Measurements from ENCODE around the gene SECTM1. TPM values are rescaled to one million over a fixed set of nuclear protein-coding genes. Genes with fewer than 3 reads are reported as not detected.

Gene SECTM1
- total and polyA plus RNA-seq, 8 donors, result 0.74 to 7.4 (median 1.6) TPM

DNA sequence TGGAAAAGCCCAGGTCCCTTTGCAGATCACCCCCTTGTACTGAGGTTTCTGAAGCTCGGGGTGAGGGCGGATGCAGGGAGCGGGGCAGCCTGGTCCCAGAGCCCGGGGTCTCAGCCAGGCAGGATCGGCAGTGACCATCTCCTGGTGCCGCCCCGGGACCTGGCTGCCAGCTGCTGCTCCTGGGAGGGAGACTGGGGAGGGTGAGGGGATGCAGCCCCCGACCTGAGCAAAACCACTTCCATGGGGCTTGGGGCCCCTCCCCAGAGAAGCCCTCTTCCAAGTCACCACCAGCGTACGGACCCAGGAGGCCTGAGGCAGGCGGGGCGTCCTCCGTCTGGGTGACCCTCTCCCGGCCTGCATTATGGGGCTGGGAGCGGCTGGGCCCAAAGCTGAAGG, 31.0 kb downstream of the SECTM1 start:
- no peak for FAIRE-seq
- H3K9me3 ChIP-seq, result no peaks in the 10 kb centered on the region
- H3K4me1 ChIP-seq, result peaks cover 0 to 9% (median 7%) of the 10 kb centered on the region in 3 donors
- DNase-seq, result peak in 2 of 6 donors; percentile 32 to 62
- H3K27ac ChIP-seq, result no peak overlapping the region
- 90 to 92% methylated on average over 15 of the region's 15 CpGs for WGBS, 2 donors
- H3K27me3 ChIP-seq, result no peaks in the 10 kb centered on the region
- no peak overlapping the region for H3K4me3 ChIP-seq
- no peaks in the 10 kb centered on the region for H3K36me3 ChIP-seq
- no peak for TF ChIP-seq CTCF (IDR thresholded peaks at IDR 0.05)
- no peak for ATAC-seq
- intact Hi-C loops (cut with DNase I), result no loop called here

DNA sequence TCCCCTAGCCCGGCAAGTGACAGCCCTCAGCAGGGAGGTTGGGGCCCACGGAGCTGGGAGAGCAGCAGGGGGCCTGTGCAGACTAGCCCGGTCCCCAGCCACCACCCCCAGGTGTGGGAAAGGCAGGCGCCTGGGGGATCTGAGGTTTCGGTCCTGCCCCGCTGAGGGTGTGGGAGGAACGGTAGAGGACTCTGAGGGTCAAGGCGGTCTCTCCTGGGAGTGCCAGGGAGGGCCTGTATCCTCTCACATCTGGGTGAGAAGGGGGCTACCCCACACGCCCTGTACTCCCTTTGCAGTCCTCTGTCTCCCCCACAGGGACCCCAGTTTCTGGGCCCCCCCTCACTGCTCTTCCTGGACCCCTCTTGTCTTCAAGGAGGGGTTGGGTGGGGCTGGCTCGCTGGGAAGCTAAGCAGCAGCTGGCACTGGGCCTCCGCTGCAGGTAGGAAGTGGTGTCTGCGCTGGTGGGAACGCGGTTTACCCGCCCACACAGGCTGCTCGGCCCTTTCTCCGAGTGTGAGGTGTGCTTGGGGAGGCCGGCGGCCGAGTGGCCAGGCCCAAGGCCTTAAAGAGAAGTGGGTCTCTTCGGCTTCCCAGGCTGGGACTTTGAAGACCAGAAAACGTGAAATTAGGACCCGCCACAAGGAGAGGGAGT, 31.5 kb downstream of the SECTM1 start:
- TF ChIP-seq CTCF (IDR thresholded peaks at IDR 0.05), result no peak
- no peaks in the 10 kb centered on the region for H3K27me3 ChIP-seq
- H3K36me3 ChIP-seq, result no peaks in the 10 kb centered on the region
- no peak overlapping the region for H3K27ac ChIP-seq
- no peaks in the 10 kb centered on the region for H3K9me3 ChIP-seq
- H3K4me1 ChIP-seq, result peaks cover 0 to 13% (median 12%) of the 10 kb centered on the region in 3 donors
- WGBS, 2 donors, result 84 to 86% methylated on average over 20 to 23 of the region's 23 CpGs
- DNase-seq (peak in 3 of 6 donors; percentile 36 to 77 (median 56)), ATAC-seq (no peak), FAIRE-seq (no peak)
- no peak overlapping the region for H3K4me3 ChIP-seq
- intact Hi-C loops (cut with DNase I), result no loop called here

GRCh38 chr17:82301300-82301915, 32.2 kb downstream of the SECTM1 start:
- Histone ChIP-seq H3K9me3 (no peaks in the 10 kb centered on the region), H3K27ac (no peak overlapping the region), H3K4me1 (peaks cover under 1 to 20% (median 16%) of the 10 kb centered on the region in 3 donors), H3K27me3 (no peaks in the 10 kb centered on the region), H3K4me3 (no peak overlapping the region), H3K36me3 (no peaks in the 10 kb centered on the region)
- ATAC-seq (no peak), DNase-seq (peak in 1 of 6 donors; percentile 67), FAIRE-seq (no peak)
- intact Hi-C loops (cut with DNase I), result no loop called here
- no peak for TF ChIP-seq CTCF (IDR thresholded peaks at IDR 0.05)
- 82 to 88% methylated on average over 12 of the region's 12 CpGs for WGBS, 2 donors

- no peaks in the 10 kb centered on the region for H3K27me3 ChIP-seq
- peak in 3 of 4 donors; percentile 48 to 77 (median 62) for TF ChIP-seq CTCF (IDR thresholded peaks at IDR 0.05)
- DNase-seq (peak; percentile 57 to 89 (median 71)), ATAC-seq (peak in 3 of 4 donors; percentile 16 to 21 (median 17)), FAIRE-seq (no peak)
- no peaks in the 10 kb centered on the region for H3K36me3 ChIP-seq
- intact Hi-C loops (cut with DNase I), result no loop called here
- H3K27ac ChIP-seq, result no peak overlapping the region
- H3K4me1 ChIP-seq, result peaks cover 7 to 26% (median 16%) of the 10 kb centered on the region in 3 donors
- no peaks in the 10 kb centered on the region for H3K9me3 ChIP-seq
- WGBS, 2 donors, result 38 to 45% methylated on average over 21 of the region's 21 CpGs
- H3K4me3 ChIP-seq, result no peak overlapping the region
Measured at GRCh38 chr17:82300707-82301270, 32.8 kb downstream of the SECTM1 start.

All from pancreas (tissue), 10 donors.